H1 (cell line): ENCODE data around the gene MMP28. TPM values are rescaled to one million over a fixed set of nuclear protein-coding genes. Genes with fewer than 3 reads are reported as not detected.

Source experiments
- EGR1 ChIP-seq: IDR thresholded peaks from 2 replicates; pipeline ENCODE4 v1.6.1; 2011; ENCODE audit warnings: low read depth, low read length, borderline replicate concordance
- GTF2F1 ChIP-seq: IDR thresholded peaks from 2 replicates; pipeline ENCODE4 v1.6.1; 2012; ENCODE audit warnings: low read depth, low read length, improper control_type of control experiment, borderline replicate concordance
- RBBP5 ChIP-seq: IDR thresholded peaks from 2 replicates; pipeline ENCODE4 v1.7.1; 2012; ENCODE audit warnings: low read depth, mild to moderate bottlenecking, inconsistent platforms, low read length, moderate library complexity, borderline replicate concordance
- SIRT6 ChIP-seq: IDR thresholded peaks from one replicate; pipeline ENCODE4 v1.7.1; 2012; ENCODE audit warnings: low read length, inconsistent platforms
- SP4 ChIP-seq: IDR thresholded peaks from 2 replicates; pipeline ENCODE4 v1.6.1; 2012; ENCODE audit warnings: low read length, inconsistent platforms
- TAF1 ChIP-seq: IDR thresholded peaks from 2 replicates; pipeline ENCODE4 v1.6.1; 2011; ENCODE audit warnings: mild to moderate bottlenecking, low read depth, low read length
- polyA plus RNA-seq, 7 experiments: library from polyadenylated mRNA; depleted of rRNA in 3 of 7; stranded (reverse) in 5 of 7; unstranded in 2 of 7; fragments of >200 nt in 5 of 7; fragments of 200-250 nt in 2 of 7; gene quantifications; 1 replicate in 5 of 7; 2 replicates in 1 of 7; 4 replicates in 1 of 7; pipeline versions ENCODE4 v1.2.1 to v1.2.3, GENCODE V29; 2011 to 2013; ENCODE audit warnings: missing spikeins in 2 of 7, mixed read lengths in 2 of 7
- total RNA-seq: library from RNA; stranded (reverse); fragmentation: NEBNext Ultra II Directional; extraction: Animal tissue kit (Norgen Biotek cat#: 25700); gene quantifications from 2 replicates; pipeline ENCODE4 v1.2.1, GENCODE V29; 2021

MMP28 gene
- total and polyA plus RNA-seq, 2 of the 8 experiments (the other 6 are each of a cell fraction or from before 2014, with no cell fraction given), result not detected

DNA sequence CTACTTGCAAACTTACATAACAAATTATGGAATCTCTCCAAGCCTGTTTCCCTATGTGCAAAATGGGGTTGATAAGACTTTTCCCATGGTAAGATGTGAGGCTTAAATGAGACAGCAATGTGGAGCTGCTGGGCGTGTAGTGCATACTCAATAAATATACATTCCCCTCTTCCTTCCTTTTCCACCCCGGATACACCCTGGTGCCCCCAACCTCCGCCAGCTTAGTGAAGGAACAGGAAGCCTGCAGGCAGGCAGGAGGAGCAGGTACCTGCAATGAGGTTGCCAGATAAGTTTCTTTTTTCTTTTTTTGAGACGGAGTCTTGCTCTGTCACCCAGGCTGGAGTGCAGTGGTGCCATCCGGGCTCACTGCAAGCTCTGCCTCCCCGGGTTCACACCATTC lies 19.9 kb downstream of the MMP28 start (continued):
- TF ChIP-seq EGR1 (no peak), TAF1 (no peak), SIRT6 (no peak), GTF2F1 (no peak), RBBP5 (no peak), SP4 (no peak)
